SU-DHL-6 (cell line): ENCODE measurements around the gene HSPBP1.

Experiments used
- H2AFZ ChIP-seq: fragments of 200-600 bp; sonication (generic); 2 replicates; pipeline ENCODE4 v1.6.1; 2014; ENCODE audit warnings: low read depth, mild to moderate bottlenecking, moderate library complexity, mixed read lengths, antibody characterized with exemption, low read length; ENCODE audit not compliant: severe bottlenecking
- H3F3A ChIP-seq: fragments of 200-600 bp; shearing (Covaris generic); 2 replicates; pipeline ENCODE4 v1.6.0; 2016; ENCODE audit warnings: antibody characterized with exemption, mild to moderate bottlenecking; ENCODE audit not compliant: insufficient read depth
- H3K27ac ChIP-seq: fragments of 200-600 bp; sonication (generic); 2 replicates; pipeline ENCODE4 v1.5.1; 2016; ENCODE audit warnings: low read depth, mild to moderate bottlenecking, low read length, moderate library complexity, mixed read lengths
- H3K27me3 ChIP-seq: fragments of 200-600 bp; sonication (generic), shearing (Covaris generic); 2 replicates; pipeline ENCODE4 v1.6.0; 2014; ENCODE audit warnings: mild to moderate bottlenecking, low read length
- H3K36me3 ChIP-seq: fragments of 200-600 bp; sonication (generic); 2 replicates; pipeline ENCODE4 v1.6.1; 2014; ENCODE audit warnings: mild to moderate bottlenecking, low read length, mixed read lengths
- H3K4me2 ChIP-seq: fragments of 300-600, 200-600 bp; shearing (Covaris generic), sonication (generic); 2 replicates; pipeline ENCODE4 v1.6.0; 2014; ENCODE audit warnings: low read length, low read depth, mild to moderate bottlenecking; ENCODE audit not compliant: poor library complexity, severe bottlenecking
- H3K4me3 ChIP-seq: fragments of 200-600 bp; sonication (generic); 2 replicates; pipeline ENCODE4 v1.5.1; 2014; ENCODE audit warnings: antibody characterized with exemption, low read length, mild to moderate bottlenecking, mixed read lengths; ENCODE audit not compliant: insufficient read depth, poor library complexity, severe bottlenecking
- H3K79me2 ChIP-seq: fragments of 200-600 bp; sonication (generic); 2 replicates; pipeline ENCODE4 v1.6.1; 2014; ENCODE audit warnings: mild to moderate bottlenecking, low read length, moderate library complexity; ENCODE audit not compliant: insufficient read depth
- H3K9ac ChIP-seq: fragments of 200-600 bp; sonication (generic); 2 replicates; pipeline ENCODE4 v1.7.0; 2014; ENCODE audit warnings: mild to moderate bottlenecking, low read length
- H3K9me2 ChIP-seq: fragments of 200-600 bp; sonication (generic); replicated peaks from 2 replicates; pipeline ENCODE4 v1.6.1; 2014; ENCODE audit warnings: low read length; ENCODE audit not compliant: insufficient read depth
- H3K9me3 ChIP-seq: fragments of 200-600 bp; sonication (generic); 2 replicates; pipeline ENCODE4 v1.6.1; 2014; ENCODE audit warnings: low read length, mixed read lengths; ENCODE audit not compliant: insufficient read depth
- H4K20me1 ChIP-seq: fragments of 200-600 bp; sonication (generic); 2 replicates; pipeline ENCODE4 v1.6.1; 2014; ENCODE audit warnings: low read depth, mild to moderate bottlenecking, antibody characterized with exemption, low read length, moderate library complexity, mixed read lengths
- CTCF ChIP-seq: fragments of 200-600 bp; sonication (generic); IDR thresholded peaks from one replicate; pipeline ENCODE4 v1.5.1; 2017; ENCODE audit warnings: antibody characterized with exemption, mild to moderate bottlenecking, low read length, moderate library complexity; ENCODE audit not compliant: insufficient read depth, poor library complexity, severe bottlenecking
- EZH2phosphoT487 ChIP-seq: fragments of 200-600 bp; sonication (generic), shearing (Covaris generic); conservative IDR thresholded peaks from 2 replicates; pipeline ENCODE4 v1.6.1; 2018; ENCODE audit warnings: mild to moderate bottlenecking, antibody characterized with exemption, low read length, moderate library complexity, mixed read lengths

HSPBP1 gene

GRCh38 chr19:55229789-55230182 is 50.1 kb downstream of the HSPBP1 start:
- H3K4me3 ChIP-seq: no peak overlapping the region
- no peaks in the 10 kb centered on the region; the same call in 1 of the 2 replicates for H4K20me1 ChIP-seq
- H3K9me2 ChIP-seq: no peaks in the 10 kb centered on the region
- no peak for TF ChIP-seq CTCF
- TF ChIP-seq EZH2phosphoT487: no peak
- no peak overlapping the region for H2AFZ ChIP-seq
- peaks cover 6% of the 10 kb centered on the region; the same call in 1 of the 2 replicates for H3K36me3 ChIP-seq
- H3K27ac ChIP-seq: no peak overlapping the region
- H3K79me2 ChIP-seq: no peaks in the 10 kb centered on the region; the same call in 1 of the 2 replicates
- H3K9ac ChIP-seq: no peak overlapping the region
- no peaks in the 10 kb centered on the region for H3K9me3 ChIP-seq
- H3F3A ChIP-seq: no peaks in the 10 kb centered on the region
- H3K27me3 ChIP-seq: no peaks in the 10 kb centered on the region
- no peak overlapping the region for H3K4me2 ChIP-seq

GRCh38 chr19:55229145-55229788 is 50.6 kb downstream of the HSPBP1 start:
- no peak for TF ChIP-seq EZH2phosphoT487
- no peak for TF ChIP-seq CTCF
- Histone ChIP-seq H3K36me3 (peaks cover 6% of the 10 kb centered on the region; the same call in 1 of the 2 replicates), H3K4me3 (no peak overlapping the region), H3K9me2 (no peaks in the 10 kb centered on the region), H3F3A (no peaks in the 10 kb centered on the region), H4K20me1 (no peaks in the 10 kb centered on the region; the same call in 1 of the 2 replicates), H3K9ac (no peak overlapping the region), H3K9me3 (no peaks in the 10 kb centered on the region), H3K4me2 (no peak overlapping the region), H2AFZ (no peak overlapping the region), H3K27me3 (no peaks in the 10 kb centered on the region), H3K79me2 (no peaks in the 10 kb centered on the region; the same call in 1 of the 2 replicates), H3K27ac (no peak overlapping the region)

- no peaks in the 10 kb centered on the region for H3K9me3 ChIP-seq
- H2AFZ ChIP-seq: no peak within 1 kb of the TSS
- H3K36me3 ChIP-seq: peaks cover 6% of the 10 kb centered on the region; the same call in 1 of the 2 replicates
- H3K27ac ChIP-seq: no peak within 1 kb of the TSS
- no peak within 1 kb of the TSS for H3K4me2 ChIP-seq
- no peaks in the 10 kb centered on the region; the same call in 1 of the 2 replicates for H3K79me2 ChIP-seq
- H4K20me1 ChIP-seq: no peaks in the 10 kb centered on the region; the same call in 1 of the 2 replicates
- H3K9me2 ChIP-seq: no peaks in the 10 kb centered on the region
- H3K27me3 ChIP-seq: no peaks in the 10 kb centered on the region
- no peak within 1 kb of the TSS for H3K9ac ChIP-seq
- H3K4me3 ChIP-seq: no peak within 1 kb of the TSS
- TF ChIP-seq CTCF: no peak
- TF ChIP-seq EZH2phosphoT487: no peak
- H3F3A ChIP-seq: no peaks in the 10 kb centered on the region
Observed at GRCh38 chr19:55228403-55229031, 51.4 kb downstream of the HSPBP1 start, which contains the start of gene TMEM86B. TMEM86B (minus strand) TSS chr19:55228763; CDS start chr19:55228741, 22 bp downstream.
